ENCODE results near the gene CSRP1. TPM values are rescaled to one million over a fixed set of nuclear protein-coding genes. Genes with fewer than 3 reads are reported as not detected.
"Not testable (repeated sequence)": the region's sequence is repeated elsewhere in the genome, so short reads cannot be mapped to it uniquely, and the experiment has no call there.

The CSRP1 gene
- total RNA-seq, 4 donors from 2014 or later = 913 to 2,516 (median 1,349) TPM

GRCh38 chr1:201473296-201473695, 33.6 kb downstream of the CSRP1 start:
- Histone ChIP-seq H3K27ac (no peak overlapping the region), H3K4me3 (no peak overlapping the region), H3K9me3 (no peaks in the 10 kb centered on the region), H3K27me3 (no peaks in the 10 kb centered on the region), H3K4me1 (peaks cover 0 to 3% of the 10 kb centered on the region in 2 donors), H3K36me3 (no peaks in the 10 kb centered on the region)
- intact Hi-C loops (cut with DNase I; ENCODE audit: low total_unique reads) = no loop called here
- TF ChIP-seq POLR2A (IDR thresholded peaks at IDR 0.05) (no peak), CTCF (IDR thresholded peaks at IDR 0.05) (no peak)
- no peak for DNase-seq

GRCh38 chr1:201472321-201472720, 34.6 kb downstream of the CSRP1 start:
- H3K9me3 ChIP-seq; H3K27me3 ChIP-seq; H3K4me3 ChIP-seq; H3K36me3 ChIP-seq; intact Hi-C loops (cut with DNase I; ENCODE audit: low total_unique reads); DNase-seq; H3K4me1 ChIP-seq: not testable (repeated sequence)
- H3K27ac ChIP-seq = peak overlapping the region in 1 of 2 donors; percentile 42

- H3K4me1 ChIP-seq = peaks cover 0 to 3% of the 10 kb centered on the region in 2 donors
- intact Hi-C loops (cut with DNase I; ENCODE audit: low total_unique reads) = no loop called here
- TF ChIP-seq CTCF (IDR thresholded peaks at IDR 0.05) (no peak), POLR2A (IDR thresholded peaks at IDR 0.05) (no peak)
- no peaks in the 10 kb centered on the region for H3K36me3 ChIP-seq
- no peak for DNase-seq
- no peaks in the 10 kb centered on the region for H3K9me3 ChIP-seq
- peak overlapping the region in 1 of 2 donors; percentile 99 for H3K27ac ChIP-seq
- H3K4me3 ChIP-seq = no peak overlapping the region
- H3K27me3 ChIP-seq = no peaks in the 10 kb centered on the region
These were observed 35.2 kb downstream of the CSRP1 start for GRCh38 chr1:201471772-201472171.

GRCh38 chr1:201470581-201470980, 36.3 kb downstream of the CSRP1 start:
- DNase-seq = no peak
- H3K27me3 ChIP-seq = no peaks in the 10 kb centered on the region
- H3K4me3 ChIP-seq = no peak overlapping the region
- TF ChIP-seq POLR2A (IDR thresholded peaks at IDR 0.05) (no peak), CTCF (IDR thresholded peaks at IDR 0.05) (no peak)
- peak overlapping the region in 1 of 2 donors; percentile 99 for H3K27ac ChIP-seq
- peaks cover 0 to 10% of the 10 kb centered on the region in 2 donors for H3K4me1 ChIP-seq
- no peaks in the 10 kb centered on the region for H3K36me3 ChIP-seq
- no peaks in the 10 kb centered on the region for H3K9me3 ChIP-seq
- intact Hi-C loops (cut with DNase I; ENCODE audit: low total_unique reads) = no loop called here

GRCh38 chr1:201469645-201470074, 37.3 kb downstream of the CSRP1 start:
- TF ChIP-seq CTCF (IDR thresholded peaks at IDR 0.05) = no peak
- TF ChIP-seq POLR2A (IDR thresholded peaks at IDR 0.05) = no peak
- Histone ChIP-seq H3K4me3 (peak overlapping the region; percentile 64 to 94), H3K4me1 (peaks cover 0 to 10% of the 10 kb centered on the region in 2 donors), H3K27me3 (no peaks in the 10 kb centered on the region), H3K9me3 (no peaks in the 10 kb centered on the region), H3K36me3 (no peaks in the 10 kb centered on the region), H3K27ac (peak overlapping the region; percentile 95 to 99)
- intact Hi-C loops (cut with DNase I; ENCODE audit: low total_unique reads) = no loop called here
- DNase-seq = no peak
